CD14-positive monocyte (primary cell): ENCODE data around the gene NLGN1. TPM values are rescaled to one million over a fixed set of nuclear protein-coding genes. Genes with fewer than 3 reads are reported as not detected.
"Not testable (repeated sequence)": the region's sequence is repeated elsewhere in the genome, so short reads cannot be mapped to it uniquely, and the experiment has no call there.

Experiments used
- DNase-seq, 3 donors: peaks; one replicate each; pipeline ENCODE4 v3.0.0-alpha.2; 2011 to 2022
- H2AFZ ChIP-seq: 2 replicates; pipeline ENCODE4 v1.6.0; 2012; ENCODE audit warnings: mild to moderate bottlenecking, low read depth, low read length, inconsistent platforms; ENCODE audit not compliant: insufficient read depth, poor library complexity, severe bottlenecking
- H3K27ac ChIP-seq, 2 donors: 1 replicate in 1 of 2; 2 replicates in 1 of 2; pipeline ENCODE4 v1.5.1; 2012 to 2013; ENCODE audit warnings: low read length in 2 of 2, control low read depth in 1 of 2, inconsistent platforms in 1 of 2, low read depth in 1 of 2, mild to moderate bottlenecking in 1 of 2
- H3K27me3 ChIP-seq, 2 donors: one replicate each; pipeline versions ENCODE4 v1.6.0 to v1.6.1; 2011 to 2013; ENCODE audit warnings: low read length in 2 of 2; ENCODE audit not compliant: control insufficient read depth in 2 of 2, insufficient read depth in 2 of 2
- H3K36me3 ChIP-seq, 2 donors: replicated peaks in 1 of 2; 1 replicate in 1 of 2; 2 replicates in 1 of 2; pipeline versions ENCODE4 v1.5.1 to v1.6.1; 2012 to 2013; ENCODE audit warnings: low read length in 2 of 2, control low read depth in 1 of 2, inconsistent platforms in 1 of 2, mild to moderate bottlenecking in 1 of 2; ENCODE audit not compliant: insufficient read depth in 2 of 2, control insufficient read depth in 1 of 2
- H3K4me1 ChIP-seq, 2 donors: 1 replicate in 1 of 2; 2 replicates in 1 of 2; pipeline versions ENCODE4 v1.5.1 to v1.6.1; 2012 to 2013; ENCODE audit warnings: low read length in 2 of 2, control low read depth in 1 of 2, inconsistent platforms in 1 of 2, mild to moderate bottlenecking in 1 of 2, moderate library complexity in 1 of 2; ENCODE audit not compliant: insufficient read depth in 2 of 2, control insufficient read depth in 1 of 2
- H3K4me2 ChIP-seq: replicated peaks from 2 replicates; pipeline ENCODE3; 2012; ENCODE audit warnings: low read length, moderate library complexity, mild to moderate bottlenecking; ENCODE audit not compliant: poor library complexity, severe bottlenecking; ENCODE audit errors: extremely low read depth
- H3K4me3 ChIP-seq, 3 experiments: fragments of 200-600 bp in 1 of 3; sonication (generic) in 1 of 3; replicated peaks in 1 of 3; 1 replicate in 2 of 3; 2 replicates in 1 of 3; pipeline ENCODE4 v1.5.1; 2011 to 2013; ENCODE audit warnings: low read length in 3 of 3, mild to moderate bottlenecking in 3 of 3, control low read depth in 2 of 3, low read depth in 2 of 3, inconsistent platforms in 1 of 3, moderate library complexity in 1 of 3
- H3K79me2 ChIP-seq: 2 replicates; pipeline ENCODE4 v1.6.0; 2012; ENCODE audit warnings: mild to moderate bottlenecking, control low read depth, inconsistent platforms, low read length, moderate library complexity; ENCODE audit not compliant: insufficient read depth
- H3K9ac ChIP-seq: 2 replicates; pipeline ENCODE4 v1.6.0; 2017; ENCODE audit warnings: low read length, mild to moderate bottlenecking; ENCODE audit not compliant: insufficient read depth, poor library complexity, severe bottlenecking
- H3K9me3 ChIP-seq, 2 donors: replicated peaks in 1 of 2; 1 replicate in 1 of 2; 2 replicates in 1 of 2; pipeline versions ENCODE4 v1.5.1 to v1.6.1; 2012 to 2013; ENCODE audit warnings: low read length in 2 of 2, control low read depth in 1 of 2; ENCODE audit not compliant: control insufficient read depth in 1 of 2, insufficient read depth in 1 of 2
- H4K20me1 ChIP-seq: 2 replicates; pipeline ENCODE4 v1.6.0; 2012; ENCODE audit warnings: mild to moderate bottlenecking, low read length, control low read depth, moderate library complexity; ENCODE audit not compliant: insufficient read depth
- H3K27ac Mint-ChIP-seq, 7 donors: one replicate each; pipeline ENCODE4 v1.8.0; 2020; ENCODE audit warnings: mild to moderate bottlenecking in 7 of 7, mixed read lengths in 7 of 7, moderate library complexity in 6 of 7, inconsistent platforms in 2 of 7
- H3K27me3 Mint-ChIP-seq, 3 donors: one replicate each; pipeline ENCODE4 v1.8.0; 2021 to 2022; ENCODE audit warnings: low read depth in 3 of 3, mild to moderate bottlenecking in 3 of 3, mixed read lengths in 3 of 3, moderate library complexity in 3 of 3, inconsistent platforms in 1 of 3
- H3K36me3 Mint-ChIP-seq, 2 donors: one replicate each; pipeline ENCODE4 v1.8.0; 2020; ENCODE audit warnings: mixed read lengths in 2 of 2, inconsistent platforms in 1 of 2, mild to moderate bottlenecking in 1 of 2
- H3K4me1 Mint-ChIP-seq: one replicate; pipeline ENCODE4 v1.8.0; 2020; ENCODE audit warnings: mild to moderate bottlenecking, mixed read lengths
- H3K4me3 Mint-ChIP-seq, 2 donors: one replicate each; pipeline ENCODE4 v1.8.0; 2020; ENCODE audit warnings: mild to moderate bottlenecking in 2 of 2, mixed read lengths in 2 of 2, moderate library complexity in 1 of 2
- H3K9me3 Mint-ChIP-seq, 7 donors: one replicate each; pipeline ENCODE4 v1.8.0; 2020 to 2022; ENCODE audit warnings: mixed read lengths in 7 of 7, mild to moderate bottlenecking in 6 of 7, moderate library complexity in 6 of 7, inconsistent platforms in 2 of 7
- WGBS: methylation state at CpG from one replicate; pipeline ENCODE4 v1.1.5; 2013; ENCODE audit warnings: missing lambda C conversion rate; ENCODE audit not compliant: insufficient coverage; 5-methylcytosine and 5-hydroxymethylcytosine counted together
- intact Hi-C, 2 donors: fragments of 100-400 bp; cut with micrococcal nuclease; formaldehyde crosslinking; loops; one replicate each; pipeline versions ENCODE4 v1.15.0 to v1.15.1; 2023
- polyA plus RNA-seq, 3 donors: library from polyadenylated mRNA; depleted of rRNA in 1 of 3; unstranded in 2 of 3; stranded (reverse) in 1 of 3; fragments of 300-500 nt in 2 of 3; fragments of >200 nt in 1 of 3; fragmentation: Illumina TruSeq in 2 of 3; gene quantifications; 1 replicate in 2 of 3; 2 replicates in 1 of 3; pipeline ENCODE4 v1.2.3, GENCODE V29; 2012 to 2021
- TF ChIP-seq, protein P1 (sequence below): fragments of 200-600 bp; IDR thresholded peaks from one replicate; pipeline ENCODE4 v1.8.0; 2022; ENCODE audit warnings: antibody characterized with exemption, mild to moderate bottlenecking

Gene NLGN1
- polyA plus RNA-seq, 3 donors = not detected

DNA sequence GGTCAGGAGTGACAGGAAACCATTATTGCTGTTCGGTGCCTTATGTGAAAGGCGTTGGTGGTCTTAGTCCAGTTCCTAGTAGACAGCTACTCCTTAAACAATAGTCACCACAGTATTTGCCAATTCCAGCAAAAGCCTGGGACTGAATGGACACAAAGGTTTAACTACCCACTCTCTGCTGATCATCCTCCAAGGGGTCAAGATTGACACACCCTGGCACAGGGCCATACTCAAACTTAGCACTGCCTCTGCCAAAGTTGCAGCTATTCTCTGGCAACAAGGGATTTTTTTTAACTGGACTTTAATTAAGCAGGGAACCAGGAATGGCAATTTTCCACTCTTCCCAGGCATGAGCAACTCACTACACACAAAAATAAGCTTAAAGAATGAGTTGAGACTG, 193.9 kb downstream of the NLGN1 start:
- Histone ChIP-seq H3K4me1 (no peaks in the 10 kb centered on the region), H3K79me2 (no peaks in the 10 kb centered on the region), H4K20me1 (no peaks in the 10 kb centered on the region), H3K4me2 (no peak overlapping the region), H3K27me3 (peaks cover 0 to 9% of the 10 kb centered on the region in 2 donors), H3K4me3 (no peak overlapping the region), H3K9ac (no peak overlapping the region), H3K36me3 (no peaks in the 10 kb centered on the region), H3K27ac (no peak overlapping the region), H3K9me3 (no peaks in the 10 kb centered on the region), H2AFZ (no peak overlapping the region)
- TF ChIP-seq, protein P1, sequence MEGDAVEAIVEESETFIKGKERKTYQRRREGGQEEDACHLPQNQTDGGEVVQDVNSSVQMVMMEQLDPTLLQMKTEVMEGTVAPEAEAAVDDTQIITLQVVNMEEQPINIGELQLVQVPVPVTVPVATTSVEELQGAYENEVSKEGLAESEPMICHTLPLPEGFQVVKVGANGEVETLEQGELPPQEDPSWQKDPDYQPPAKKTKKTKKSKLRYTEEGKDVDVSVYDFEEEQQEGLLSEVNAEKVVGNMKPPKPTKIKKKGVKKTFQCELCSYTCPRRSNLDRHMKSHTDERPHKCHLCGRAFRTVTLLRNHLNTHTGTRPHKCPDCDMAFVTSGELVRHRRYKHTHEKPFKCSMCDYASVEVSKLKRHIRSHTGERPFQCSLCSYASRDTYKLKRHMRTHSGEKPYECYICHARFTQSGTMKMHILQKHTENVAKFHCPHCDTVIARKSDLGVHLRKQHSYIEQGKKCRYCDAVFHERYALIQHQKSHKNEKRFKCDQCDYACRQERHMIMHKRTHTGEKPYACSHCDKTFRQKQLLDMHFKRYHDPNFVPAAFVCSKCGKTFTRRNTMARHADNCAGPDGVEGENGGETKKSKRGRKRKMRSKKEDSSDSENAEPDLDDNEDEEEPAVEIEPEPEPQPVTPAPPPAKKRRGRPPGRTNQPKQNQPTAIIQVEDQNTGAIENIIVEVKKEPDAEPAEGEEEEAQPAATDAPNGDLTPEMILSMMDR = no peak
- intact Hi-C loops = no loop called here
- Mint-ChIP-seq H3K27ac (no peak overlapping the region), H3K36me3 (no peaks in the 10 kb centered on the region), H3K27me3 (peaks cover 0 to 10% (median 6%) of the 10 kb centered on the region in 3 donors), H3K9me3 (peaks cover 0 to 7% (median 3%) of the 10 kb centered on the region in 7 donors), H3K4me1 (no peaks in the 10 kb centered on the region), H3K4me3 (no peak overlapping the region)
- no peak for DNase-seq
- WGBS = 100% methylated on average over 2 of the region's 2 CpGs

GRCh38 chr3:173594881-173595280, 197.3 kb downstream of the NLGN1 start:
- H3K4me2 ChIP-seq, H3K27ac Mint-ChIP-seq, H3K27me3 Mint-ChIP-seq, H3K9ac ChIP-seq, H3K27me3 ChIP-seq, DNase-seq, H3K79me2 ChIP-seq, intact Hi-C loops, H3K9me3 ChIP-seq, H3K4me1 ChIP-seq, H4K20me1 ChIP-seq, H3K4me1 Mint-ChIP-seq, H3K4me3 Mint-ChIP-seq, H2AFZ ChIP-seq, H3K4me3 ChIP-seq, H3K36me3 Mint-ChIP-seq, H3K27ac ChIP-seq, H3K9me3 Mint-ChIP-seq, H3K36me3 ChIP-seq: not testable (repeated sequence)
- 83% methylated on average over 2 of the region's 3 CpGs for WGBS
